Measurements from ENCODE around the gene OR10H5.
"Not testable (repeated sequence)": the region's sequence is repeated elsewhere in the genome, so short reads cannot be mapped to it uniquely, and the experiment has no call there.

Gene OR10H5

GRCh38 chr19:15840833-15841232 lies 53.4 kb downstream of the OR10H5 start:
- H3K27ac ChIP-seq (ENCODE audit: low read depth, low read length), result no peak overlapping the region
- no peak overlapping the region for H3K4me3 ChIP-seq (ENCODE audit: insufficient read depth, low read length, poor library complexity, severe bottlenecking)
- H3K9ac ChIP-seq (ENCODE audit: low read length), result no peak overlapping the region
- no peaks in the 10 kb centered on the region for H3F3A ChIP-seq (ENCODE audit: insufficient read depth)
- H4K20me1 ChIP-seq (ENCODE audit: low read depth, low read length), result no peaks in the 10 kb centered on the region
- no peaks in the 10 kb centered on the region for H3K9me2 ChIP-seq (replicated peaks; ENCODE audit: insufficient read depth, low read length)
- H2AFZ ChIP-seq (ENCODE audit: low read depth, low read length, severe bottlenecking), result no peak overlapping the region
- TF ChIP-seq EZH2phosphoT487 (conservative IDR thresholded peaks at IDR 0.05; ENCODE audit: low read length) (no peak), CTCF (IDR thresholded peaks at IDR 0.05; ENCODE audit: insufficient read depth, low read length, poor library complexity, severe bottlenecking) (no peak)
- H3K36me3 ChIP-seq (ENCODE audit: low read length), result no peaks in the 10 kb centered on the region
- no peaks in the 10 kb centered on the region for H3K79me2 ChIP-seq (ENCODE audit: insufficient read depth, low read length)
- no peak overlapping the region for H3K4me2 ChIP-seq (ENCODE audit: low read depth, low read length, poor library complexity, severe bottlenecking)
- no peaks in the 10 kb centered on the region for H3K27me3 ChIP-seq (ENCODE audit: low read length)
- H3K9me3 ChIP-seq (ENCODE audit: insufficient read depth, low read length), result no peaks in the 10 kb centered on the region

DNA sequence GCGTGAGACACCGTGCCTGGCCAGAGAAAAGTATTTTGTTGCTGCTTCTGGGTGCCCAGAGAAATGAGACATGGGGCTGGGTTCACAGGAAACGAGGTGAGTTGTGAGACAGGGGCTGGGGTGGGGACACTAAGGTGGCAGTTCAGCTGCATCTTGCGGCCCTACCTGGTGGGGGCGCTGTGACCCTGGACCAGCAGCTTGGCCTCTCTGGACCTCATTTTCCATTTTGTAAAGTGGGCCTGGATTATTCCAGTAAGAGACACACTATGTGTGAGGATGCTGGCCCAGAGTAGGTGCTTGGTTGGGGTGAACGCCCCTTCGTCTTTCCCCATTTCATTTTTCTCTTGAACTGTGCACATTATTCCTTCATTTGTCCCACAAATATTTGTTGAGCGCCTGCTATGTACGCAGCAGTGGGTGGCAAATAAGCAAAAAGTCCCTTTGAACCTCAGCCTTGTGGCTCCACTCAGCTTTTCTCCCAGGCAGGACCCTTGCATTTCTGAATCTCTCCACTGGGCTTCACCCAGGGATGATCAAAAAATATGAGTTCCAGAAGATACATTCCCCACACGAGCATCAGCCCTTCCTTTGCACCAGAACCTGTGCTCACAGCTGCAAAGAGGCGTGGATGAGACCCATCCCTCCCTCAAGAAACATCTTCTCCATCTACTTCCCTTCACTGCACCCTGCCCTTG lies 54.6 kb downstream of the OR10H5 start:
- H3K9me3 ChIP-seq (ENCODE audit: insufficient read depth, low read length), result no peaks in the 10 kb centered on the region
- no peak overlapping the region for H3K9ac ChIP-seq (ENCODE audit: low read length)

DNA sequence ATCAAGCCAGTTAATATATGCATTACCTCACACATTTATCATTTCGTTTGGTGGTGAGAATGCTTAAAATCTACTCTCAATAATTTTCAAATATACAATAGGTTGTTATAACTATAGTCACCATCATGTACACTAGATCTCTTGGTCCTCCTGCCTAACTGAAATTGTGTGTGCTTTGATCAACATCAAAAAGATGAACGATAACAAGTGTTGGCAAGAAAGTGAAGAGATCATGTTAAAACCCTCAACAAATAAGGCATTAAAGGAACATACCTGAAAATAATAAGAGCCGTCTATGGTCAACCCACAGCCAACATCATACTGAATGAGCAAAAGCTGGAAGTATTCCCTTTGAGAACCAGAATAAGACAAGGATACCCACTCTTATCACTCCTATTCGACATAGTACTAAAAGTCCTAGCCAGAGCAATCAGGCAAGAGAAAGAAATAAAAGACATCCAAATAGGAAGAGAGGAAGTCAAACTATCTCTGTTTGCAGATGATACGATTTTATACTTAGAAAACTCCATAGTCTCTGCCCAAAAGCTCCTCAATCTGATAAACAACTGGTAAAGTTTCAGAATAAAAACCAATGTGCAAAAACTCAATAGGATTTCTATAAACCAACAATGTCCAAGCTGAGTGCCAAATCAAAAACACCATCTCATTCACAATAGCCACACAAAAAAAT lies 55.9 kb downstream of the OR10H5 start:
- Histone ChIP-seq H3K4me2 (ENCODE audit: low read depth, low read length, poor library complexity, severe bottlenecking) (no peak overlapping the region), H3K27me3 (ENCODE audit: low read length) (no peaks in the 10 kb centered on the region), H3K9ac (ENCODE audit: low read length) (no peak overlapping the region), H3K79me2 (ENCODE audit: insufficient read depth, low read length) (no peaks in the 10 kb centered on the region), H4K20me1 (ENCODE audit: low read depth, low read length) (no peaks in the 10 kb centered on the region), H3K36me3 (ENCODE audit: low read length) (no peaks in the 10 kb centered on the region), H3K9me3 (ENCODE audit: insufficient read depth, low read length) (no peaks in the 10 kb centered on the region), H3K27ac (ENCODE audit: low read depth, low read length) (no peak overlapping the region), H3F3A (ENCODE audit: insufficient read depth) (no peaks in the 10 kb centered on the region), H3K9me2 (replicated peaks; ENCODE audit: insufficient read depth, low read length) (no peaks in the 10 kb centered on the region), H3K4me3 (ENCODE audit: insufficient read depth, low read length, poor library complexity, severe bottlenecking) (no peak overlapping the region), H2AFZ (ENCODE audit: low read depth, low read length, severe bottlenecking) (no peak overlapping the region)
- TF ChIP-seq EZH2phosphoT487 (conservative IDR thresholded peaks at IDR 0.05; ENCODE audit: low read length) (no peak), CTCF (IDR thresholded peaks at IDR 0.05; ENCODE audit: insufficient read depth, low read length, poor library complexity, severe bottlenecking) (no peak)

More for the DNA sequence above, 54.6 kb downstream of the OR10H5 start:
- Histone ChIP-seq H3F3A (ENCODE audit: insufficient read depth) (no peaks in the 10 kb centered on the region), H3K79me2 (ENCODE audit: insufficient read depth, low read length) (no peaks in the 10 kb centered on the region), H3K4me2 (ENCODE audit: low read depth, low read length, poor library complexity, severe bottlenecking) (no peak overlapping the region), H3K36me3 (ENCODE audit: low read length) (no peaks in the 10 kb centered on the region), H3K9me2 (replicated peaks; ENCODE audit: insufficient read depth, low read length) (no peaks in the 10 kb centered on the region), H2AFZ (ENCODE audit: low read depth, low read length, severe bottlenecking) (no peak overlapping the region), H3K27ac (ENCODE audit: low read depth, low read length) (no peak overlapping the region), H3K4me3 (ENCODE audit: insufficient read depth, low read length, poor library complexity, severe bottlenecking) (no peak overlapping the region), H4K20me1 (ENCODE audit: low read depth, low read length) (no peaks in the 10 kb centered on the region), H3K27me3 (ENCODE audit: low read length) (no peaks in the 10 kb centered on the region)
- TF ChIP-seq CTCF (IDR thresholded peaks at IDR 0.05; ENCODE audit: insufficient read depth, low read length, poor library complexity, severe bottlenecking), result no peak
- TF ChIP-seq EZH2phosphoT487 (conservative IDR thresholded peaks at IDR 0.05; ENCODE audit: low read length), result no peak

GRCh38 chr19:15843894-15844222 lies 56.4 kb downstream of the OR10H5 start:
- H3K9ac ChIP-seq (ENCODE audit: low read length); H3K4me3 ChIP-seq (ENCODE audit: insufficient read depth, low read length, poor library complexity, severe bottlenecking); H3K36me3 ChIP-seq (ENCODE audit: low read length); H3F3A ChIP-seq (ENCODE audit: insufficient read depth); H3K4me2 ChIP-seq (ENCODE audit: low read depth, low read length, poor library complexity, severe bottlenecking); H3K79me2 ChIP-seq (ENCODE audit: insufficient read depth, low read length); H3K9me3 ChIP-seq (ENCODE audit: insufficient read depth, low read length); H2AFZ ChIP-seq (ENCODE audit: low read depth, low read length, severe bottlenecking); H3K27me3 ChIP-seq (ENCODE audit: low read length); H4K20me1 ChIP-seq (ENCODE audit: low read depth, low read length); H3K9me2 ChIP-seq (replicated peaks; ENCODE audit: insufficient read depth, low read length); H3K27ac ChIP-seq (ENCODE audit: low read depth, low read length): not testable (repeated sequence)
